HUDEP-2 (cell line): ENCODE results near the gene SART1.
"Not testable (repeated sequence)": the region's sequence is repeated elsewhere in the genome, so short reads cannot be mapped to it uniquely, and the experiment has no call there.

Experiments used
- DNase-seq, 76 experiments: peaks; one replicate each; lab custom pipeline; 2025; ENCODE audit not compliant: unreplicated experiment in 76 of 76; lab: John Stamatoyannopoulos, UW

SART1 gene

GRCh38 chr11:66014804-66015453, 53.4 kb downstream of the SART1 start:
- no peak for DNase-seq

- DNase-seq, result no peak
Measured at GRCh38 chr11:66015454-66015881, 53.9 kb downstream of the SART1 start.

- DNase-seq, result peak in 1 of 76 experiments; percentile 27
Measured at GRCh38 chr11:66015936-66016792, 54.6 kb downstream of the SART1 start.

- no peak for DNase-seq
Measured at GRCh38 chr11:66016793-66017177, 55.3 kb downstream of the SART1 start.

- DNase-seq, result peak in 18 of 76 experiments; percentile 13 to 61 (median 30)
Measured at GRCh38 chr11:66017321-66017720, 55.8 kb downstream of the SART1 start.

- no peak for DNase-seq
Measured at GRCh38 chr11:66020212-66020611, 58.7 kb downstream of the SART1 start.

- peak in 43 of 76 experiments; percentile 13 to 76 (median 42) for DNase-seq
Measured at GRCh38 chr11:66020618-66021357, 59.3 kb downstream of the SART1 start.

- DNase-seq, result peak in 57 of 76 experiments; percentile 11 to 76 (median 46)
Measured at GRCh38 chr11:66022401-66023185, 61.1 kb downstream of the SART1 start.

- DNase-seq, result not testable (repeated sequence)
Measured at GRCh38 chr11:66023186-66023440, 61.6 kb downstream of the SART1 start.

- DNase-seq, result no peak
Measured at GRCh38 chr11:66026017-66026529, 64.5 kb downstream of the SART1 start, which contains the start of gene CATSPER1. Gene CATSPER1, minus strand, starts transcription at chr11:66026479. Its CDS starts 100 bp downstream, at chr11:66026379.
